ENCODE measurements around the gene TSHZ1.
A peak's percentile ranks its signal among the peaks of the same experiment; 100 is the strongest.

The TSHZ1 gene

DNA sequence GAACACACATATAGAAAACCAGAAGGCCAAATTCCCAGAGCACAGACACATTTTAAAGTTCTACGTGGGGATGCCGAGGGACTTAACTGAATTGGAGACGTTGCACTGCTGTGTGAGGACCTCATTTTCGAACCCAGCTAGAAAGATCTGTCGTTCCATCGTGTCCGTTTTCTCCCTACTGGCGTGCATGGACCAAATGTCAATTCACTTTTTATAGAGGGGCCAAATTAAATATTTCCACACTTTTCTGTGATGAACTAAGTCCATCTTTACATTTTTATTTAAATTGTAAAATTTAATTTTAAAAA, 692 bp upstream of the TSHZ1 start:
- ChIA-PET POLR2A (no interaction called here), CTCF (interaction anchor here (0.8 kb wide), 1 partner anchor 14 kb away, joined by 3 read pairs; no protein-coding TSS in a partner anchor)
- DNase-seq (ENCODE audit: extremely low spot score): no peak
- TF ChIP-seq, protein P1, sequence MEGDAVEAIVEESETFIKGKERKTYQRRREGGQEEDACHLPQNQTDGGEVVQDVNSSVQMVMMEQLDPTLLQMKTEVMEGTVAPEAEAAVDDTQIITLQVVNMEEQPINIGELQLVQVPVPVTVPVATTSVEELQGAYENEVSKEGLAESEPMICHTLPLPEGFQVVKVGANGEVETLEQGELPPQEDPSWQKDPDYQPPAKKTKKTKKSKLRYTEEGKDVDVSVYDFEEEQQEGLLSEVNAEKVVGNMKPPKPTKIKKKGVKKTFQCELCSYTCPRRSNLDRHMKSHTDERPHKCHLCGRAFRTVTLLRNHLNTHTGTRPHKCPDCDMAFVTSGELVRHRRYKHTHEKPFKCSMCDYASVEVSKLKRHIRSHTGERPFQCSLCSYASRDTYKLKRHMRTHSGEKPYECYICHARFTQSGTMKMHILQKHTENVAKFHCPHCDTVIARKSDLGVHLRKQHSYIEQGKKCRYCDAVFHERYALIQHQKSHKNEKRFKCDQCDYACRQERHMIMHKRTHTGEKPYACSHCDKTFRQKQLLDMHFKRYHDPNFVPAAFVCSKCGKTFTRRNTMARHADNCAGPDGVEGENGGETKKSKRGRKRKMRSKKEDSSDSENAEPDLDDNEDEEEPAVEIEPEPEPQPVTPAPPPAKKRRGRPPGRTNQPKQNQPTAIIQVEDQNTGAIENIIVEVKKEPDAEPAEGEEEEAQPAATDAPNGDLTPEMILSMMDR (IDR thresholded peaks at IDR 0.05; ENCODE audit: control extremely low read depth, extremely low read depth, low read depth, missing control alignments): no peak

DNA sequence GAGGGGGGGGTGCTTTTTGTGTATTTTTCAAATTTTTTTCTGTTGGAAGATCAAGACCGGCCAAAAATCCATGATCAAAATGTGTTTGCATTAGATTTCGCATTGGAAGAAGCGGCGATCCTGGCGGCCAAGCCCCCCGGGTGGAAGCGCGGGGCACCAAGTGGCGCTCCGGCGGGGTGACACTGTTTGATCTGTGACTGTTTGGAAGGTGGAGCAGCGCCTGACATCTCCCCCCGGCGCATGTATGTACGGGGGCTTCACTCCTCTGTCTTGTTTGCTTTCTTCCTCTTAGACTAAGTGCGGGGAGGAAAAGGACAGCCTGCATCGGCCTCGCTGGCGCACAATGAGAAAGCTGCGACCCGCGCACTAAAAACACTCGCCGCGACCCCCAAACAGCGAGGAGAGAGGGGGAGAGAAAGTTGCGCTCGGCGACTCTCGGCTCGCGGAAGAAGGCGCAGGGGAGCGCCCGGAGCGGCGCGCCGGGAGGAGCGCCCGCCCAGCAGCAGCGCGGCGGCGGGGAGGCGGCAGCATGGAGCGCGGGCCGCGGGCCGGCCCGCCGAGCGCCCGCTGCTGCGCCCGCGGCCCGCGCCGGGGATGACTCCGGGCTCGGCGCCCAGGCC, 515 bp downstream of the TSHZ1 start:
- CTCF ChIA-PET: no interaction called here
- POLR2A ChIA-PET: no interaction called here
- TF ChIP-seq, protein P1 (IDR thresholded peaks at IDR 0.05; ENCODE audit: control extremely low read depth, extremely low read depth, low read depth, missing control alignments): no peak
- DNase-seq (ENCODE audit: extremely low spot score): peak; percentile 41

DNA sequence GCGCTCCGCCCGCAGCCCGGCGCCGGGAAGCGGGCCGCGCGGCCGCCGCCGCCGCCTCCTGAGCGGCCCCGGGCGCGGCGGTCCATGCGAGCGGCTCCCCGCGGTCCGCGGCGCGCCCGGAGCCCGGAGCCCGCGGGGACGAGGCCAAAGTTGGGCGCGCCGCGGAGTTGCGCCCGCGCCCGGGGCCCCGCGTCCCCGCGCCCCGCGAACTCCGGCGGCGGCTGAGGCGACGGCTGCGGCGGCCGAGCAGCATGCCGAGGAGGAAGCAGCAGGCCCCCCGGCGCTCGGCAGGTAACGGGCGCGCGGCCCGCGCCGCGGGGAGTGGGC, 992 bp downstream of the TSHZ1 start:
- POLR2A ChIA-PET: no interaction called here
- CTCF ChIA-PET: no interaction called here
- TF ChIP-seq, protein P1 (IDR thresholded peaks at IDR 0.05; ENCODE audit: control extremely low read depth, extremely low read depth, low read depth, missing control alignments): no peak
- DNase-seq (ENCODE audit: extremely low spot score): no peak

DNA sequence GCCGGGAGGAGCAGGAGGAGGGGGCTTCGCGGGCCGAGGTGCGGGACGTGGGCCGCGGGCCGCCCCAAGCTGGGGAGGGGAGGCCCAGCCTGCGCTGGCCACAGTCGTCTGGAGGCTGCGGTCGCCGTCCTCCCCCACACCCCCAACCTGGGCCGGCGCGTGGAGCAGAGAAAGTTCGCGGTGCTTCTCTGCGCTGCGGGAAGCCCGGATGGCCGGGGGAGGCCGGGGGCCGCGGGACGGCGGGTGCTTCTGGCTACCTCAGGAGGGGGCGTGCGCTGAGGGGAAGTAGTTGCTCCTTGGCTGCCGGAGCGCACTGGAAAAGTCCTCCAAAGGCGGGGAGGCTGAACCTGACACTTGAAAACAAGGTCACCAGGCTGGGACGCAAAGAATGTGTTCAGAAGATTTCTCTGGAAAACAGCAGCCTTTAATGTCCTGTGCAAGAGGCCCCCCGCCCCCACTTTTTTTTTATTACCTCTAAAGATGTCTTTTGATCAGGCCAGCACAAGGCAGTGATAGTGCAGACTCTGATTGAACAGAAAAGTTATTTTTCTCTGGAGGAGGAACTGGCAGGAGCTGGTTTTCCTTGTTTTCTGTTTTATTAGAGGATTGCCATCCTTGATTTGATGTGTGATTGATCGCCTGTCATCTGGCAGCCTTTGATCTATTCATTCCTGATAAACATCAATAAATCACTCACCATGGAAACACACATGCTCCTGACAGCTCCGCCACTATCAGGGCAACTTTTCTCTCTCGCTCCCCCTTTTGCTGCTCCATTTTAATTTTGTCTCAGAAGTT, 1.6 kb downstream of the TSHZ1 start:
- peak; percentile 37 for DNase-seq (ENCODE audit: extremely low spot score)
- TF ChIP-seq, protein P1 (IDR thresholded peaks at IDR 0.05; ENCODE audit: control extremely low read depth, extremely low read depth, low read depth, missing control alignments): no peak
- CTCF ChIA-PET: interaction anchor here (1.3 to 1.4 kb wide), 2 partner anchors 17 to 21 kb away, joined by 3 to 4 read pairs; no protein-coding TSS in a partner anchor
- POLR2A ChIA-PET: no interaction called here

DNA sequence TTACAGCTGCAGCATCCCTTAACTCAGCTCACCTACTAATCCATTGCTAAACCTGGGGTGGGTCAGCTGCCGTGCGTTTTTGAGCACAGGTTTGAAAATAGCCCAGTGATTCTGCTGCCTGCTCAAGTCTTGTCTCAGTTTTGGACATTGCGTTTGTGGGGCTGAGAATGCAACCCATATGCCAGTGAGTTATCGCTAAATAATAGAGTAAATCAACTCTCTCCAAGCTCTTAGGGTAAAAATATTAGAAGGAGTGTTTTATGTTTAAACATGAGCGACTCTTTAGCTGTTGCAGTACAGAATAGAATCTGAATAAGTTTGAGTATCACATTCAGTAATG, 2.1 kb downstream of the TSHZ1 start:
- TF ChIP-seq, protein P1 (IDR thresholded peaks at IDR 0.05; ENCODE audit: control extremely low read depth, extremely low read depth, low read depth, missing control alignments): no peak
- ChIA-PET POLR2A (no interaction called here), CTCF (interaction anchor here (1.3 to 1.4 kb wide), 2 partner anchors 16 to 22 kb away, joined by 3 to 4 read pairs; no protein-coding TSS in a partner anchor)
- DNase-seq (ENCODE audit: extremely low spot score): no peak

DNA sequence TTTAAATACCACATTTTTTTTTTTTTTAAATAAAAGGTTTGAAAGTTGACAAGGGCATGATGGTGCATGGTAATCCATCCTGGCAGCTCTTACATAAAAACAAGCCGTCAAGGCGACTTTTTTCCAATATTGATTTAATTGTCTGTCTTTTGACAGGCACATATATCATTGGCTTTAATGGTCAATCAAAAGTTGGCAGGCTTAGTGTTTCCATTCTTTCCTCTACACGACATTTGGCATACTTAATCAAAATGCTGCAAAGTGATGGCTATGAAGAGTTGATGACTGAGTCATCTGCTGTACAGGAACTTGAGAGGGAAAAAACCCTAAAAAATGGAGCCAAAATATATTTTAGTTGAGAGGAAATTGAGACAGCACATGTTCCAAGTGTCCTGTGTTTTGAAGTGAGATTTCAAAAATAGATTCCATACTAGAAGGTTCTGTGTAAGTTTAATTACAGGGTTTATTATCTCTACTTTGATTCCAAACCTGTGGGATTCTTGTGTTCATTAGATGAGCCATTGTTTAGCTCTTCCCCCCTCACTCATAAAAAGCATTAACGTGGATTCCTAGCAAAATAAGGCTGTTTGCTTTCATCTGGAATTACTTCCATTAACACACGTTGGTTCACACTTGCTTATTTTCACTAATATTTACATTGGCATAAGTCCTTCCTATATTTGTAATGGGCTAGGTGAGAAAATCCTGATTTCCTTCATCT, 3.2 kb downstream of the TSHZ1 start:
- POLR2A ChIA-PET: no interaction called here
- DNase-seq (ENCODE audit: extremely low spot score): no peak
- CTCF ChIA-PET: interaction anchor here (1.3 to 1.4 kb wide), 2 partner anchors 15 to 23 kb away, joined by 3 to 4 read pairs; no protein-coding TSS in a partner anchor
- TF ChIP-seq, protein P1 (IDR thresholded peaks at IDR 0.05; ENCODE audit: control extremely low read depth, extremely low read depth, low read depth, missing control alignments): no peak

Data from GM10248 (cell line).